Hypothalamus (tissue), 51 donors: ENCODE data around the gene FANCC.
"Not testable (repeated sequence)": the region's sequence is repeated elsewhere in the genome, so short reads cannot be mapped to it uniquely, and the experiment has no call there.

Experiments used
- DNase-seq, 51 donors: peaks; one replicate each; lab custom pipeline; 2025; lab: John Stamatoyannopoulos, UW

FANCC gene

GRCh38 chr9:95246547-95246946, 71.0 kb downstream of the FANCC start:
- no peak for DNase-seq

GRCh38 chr9:95242613-95243012, 74.9 kb downstream of the FANCC start:
- no peak for DNase-seq

- no peak for DNase-seq
Measured at GRCh38 chr9:95239071-95239470, 78.4 kb downstream of the FANCC start.

- no peak for DNase-seq
Measured at GRCh38 chr9:95237336-95237735, 80.2 kb downstream of the FANCC start.

GRCh38 chr9:95230046-95230445, 87.5 kb downstream of the FANCC start:
- DNase-seq, result no peak

GRCh38 chr9:95229230-95229915, 88.1 kb downstream of the FANCC start:
- no peak for DNase-seq

GRCh38 chr9:95226921-95227320, 90.6 kb downstream of the FANCC start:
- no peak for DNase-seq

GRCh38 chr9:95225726-95226106, 91.8 kb downstream of the FANCC start:
- no peak for DNase-seq

GRCh38 chr9:95225076-95225725, 92.3 kb downstream of the FANCC start:
- DNase-seq, result no peak

- DNase-seq, result no peak
Measured at GRCh38 chr9:95224376-95225019, 93.0 kb downstream of the FANCC start.

- not testable (repeated sequence) for DNase-seq
Measured at GRCh38 chr9:95220352-95220751, 97.2 kb downstream of the FANCC start.

- no peak for DNase-seq
Measured at GRCh38 chr9:95218773-95219172, 98.7 kb downstream of the FANCC start.

- DNase-seq, result no peak
Measured at GRCh38 chr9:95217936-95218335, 99.6 kb downstream of the FANCC start.

- DNase-seq, result no peak
Measured at GRCh38 chr9:95215336-95215898, 102.1 kb downstream of the FANCC start.

GRCh38 chr9:95213117-95213516, 104.4 kb downstream of the FANCC start:
- no peak for DNase-seq

GRCh38 chr9:95211028-95211427, 106.5 kb downstream of the FANCC start:
- no peak for DNase-seq

- no peak for DNase-seq
Measured at GRCh38 chr9:95207403-95207802, 110.1 kb downstream of the FANCC start.

GRCh38 chr9:95206143-95206542, 111.4 kb downstream of the FANCC start:
- DNase-seq, result no peak

- no peak for DNase-seq
Measured at GRCh38 chr9:95204710-95205109, 112.8 kb downstream of the FANCC start.

- no peak for DNase-seq
Measured at GRCh38 chr9:95204310-95204709, 113.2 kb downstream of the FANCC start.

GRCh38 chr9:95203019-95203418, 114.5 kb downstream of the FANCC start:
- not testable (repeated sequence) for DNase-seq
